Kidney epithelial cell (primary cell): ENCODE results near the gene GLCCI1. TPM values are rescaled to one million over a fixed set of nuclear protein-coding genes. Genes with fewer than 3 reads are reported as not detected.

Experiments used
- DNase-seq: peaks from one replicate; pipeline ENCODE4 v3.0.0-alpha.2; 2010; ENCODE audit warnings: low read depth
- H3K27me3 ChIP-seq: 2 replicates; pipeline ENCODE4 v1.6.0; 2011; ENCODE audit warnings: low read length; ENCODE audit not compliant: control insufficient read depth, insufficient read depth
- H3K36me3 ChIP-seq: 2 replicates; pipeline ENCODE4 v1.5.1; 2011; ENCODE audit warnings: low read length; ENCODE audit not compliant: control insufficient read depth, insufficient read depth
- H3K4me3 ChIP-seq: 2 replicates; pipeline ENCODE4 v1.5.1; 2011; ENCODE audit warnings: low read depth, mild to moderate bottlenecking, control low read depth, low read length
- total RNA-seq: library from RNA; depleted of rRNA; stranded (reverse); fragments of >200 nt; gene quantifications from 2 replicates; pipeline ENCODE4 v1.2.3, GENCODE V29; 2015
- TF ChIP-seq, protein P1 (sequence below): IDR thresholded peaks from 2 replicates; pipeline ENCODE4 v1.5.1; 2011; ENCODE audit warnings: mild to moderate bottlenecking, moderate library complexity, low read length, control low read depth, inconsistent platforms; ENCODE audit not compliant: insufficient read depth, poor library complexity, severe bottlenecking

The GLCCI1 gene
- total RNA-seq, 1 donor from 2014 or later: 1.6 TPM

DNA sequence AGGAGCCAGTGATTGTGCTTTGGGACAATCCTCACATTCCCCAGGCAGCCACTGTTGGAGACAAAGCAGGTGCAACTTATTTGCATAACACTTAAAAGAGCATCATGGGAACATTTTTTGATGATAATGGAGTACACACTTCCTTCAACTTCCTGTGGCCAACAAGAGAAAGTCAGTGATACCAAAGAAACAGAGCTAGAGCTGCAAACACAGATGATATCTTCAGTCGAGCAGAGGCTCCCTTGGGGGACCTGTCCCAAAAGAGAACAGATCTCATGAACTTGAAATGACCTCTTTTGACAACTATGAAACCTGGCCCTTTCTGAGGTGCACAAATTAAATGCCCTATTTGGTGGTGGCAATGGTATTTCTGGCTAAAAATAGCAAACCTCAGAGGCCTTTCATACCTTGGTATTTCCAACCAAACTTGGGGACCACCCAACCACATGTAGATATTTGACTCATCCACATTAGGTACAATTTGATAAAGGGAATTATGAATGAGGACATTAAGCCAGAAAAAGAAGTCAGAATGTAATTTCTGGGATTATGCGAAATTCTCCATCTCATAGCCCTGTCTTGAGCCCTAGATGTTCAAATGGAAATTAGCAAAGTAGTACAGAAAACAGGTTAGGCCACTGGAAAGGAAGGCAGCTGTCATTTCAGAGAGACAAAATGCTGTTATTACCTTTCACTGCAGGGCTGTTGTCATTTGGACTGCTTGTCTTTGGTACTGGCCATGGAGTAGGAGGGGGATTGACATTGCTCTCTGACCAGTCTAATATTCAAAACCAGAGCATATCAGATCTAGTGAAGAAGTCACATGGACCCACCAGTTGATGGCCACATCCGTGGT, 147.2 kb downstream of the GLCCI1 start:
- DNase-seq: no peak
- Histone ChIP-seq H3K36me3 (no peaks in the 10 kb centered on the region), H3K4me3 (no peak overlapping the region), H3K27me3 (no peaks in the 10 kb centered on the region)
- TF ChIP-seq, protein P1, sequence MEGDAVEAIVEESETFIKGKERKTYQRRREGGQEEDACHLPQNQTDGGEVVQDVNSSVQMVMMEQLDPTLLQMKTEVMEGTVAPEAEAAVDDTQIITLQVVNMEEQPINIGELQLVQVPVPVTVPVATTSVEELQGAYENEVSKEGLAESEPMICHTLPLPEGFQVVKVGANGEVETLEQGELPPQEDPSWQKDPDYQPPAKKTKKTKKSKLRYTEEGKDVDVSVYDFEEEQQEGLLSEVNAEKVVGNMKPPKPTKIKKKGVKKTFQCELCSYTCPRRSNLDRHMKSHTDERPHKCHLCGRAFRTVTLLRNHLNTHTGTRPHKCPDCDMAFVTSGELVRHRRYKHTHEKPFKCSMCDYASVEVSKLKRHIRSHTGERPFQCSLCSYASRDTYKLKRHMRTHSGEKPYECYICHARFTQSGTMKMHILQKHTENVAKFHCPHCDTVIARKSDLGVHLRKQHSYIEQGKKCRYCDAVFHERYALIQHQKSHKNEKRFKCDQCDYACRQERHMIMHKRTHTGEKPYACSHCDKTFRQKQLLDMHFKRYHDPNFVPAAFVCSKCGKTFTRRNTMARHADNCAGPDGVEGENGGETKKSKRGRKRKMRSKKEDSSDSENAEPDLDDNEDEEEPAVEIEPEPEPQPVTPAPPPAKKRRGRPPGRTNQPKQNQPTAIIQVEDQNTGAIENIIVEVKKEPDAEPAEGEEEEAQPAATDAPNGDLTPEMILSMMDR: no peak

GRCh38 chr7:8117195-8117594, 148.6 kb downstream of the GLCCI1 start:
- no peak overlapping the region for H3K4me3 ChIP-seq
- no peaks in the 10 kb centered on the region for H3K36me3 ChIP-seq
- no peaks in the 10 kb centered on the region for H3K27me3 ChIP-seq
- no peak for DNase-seq
- TF ChIP-seq, protein P1: no peak

DNA sequence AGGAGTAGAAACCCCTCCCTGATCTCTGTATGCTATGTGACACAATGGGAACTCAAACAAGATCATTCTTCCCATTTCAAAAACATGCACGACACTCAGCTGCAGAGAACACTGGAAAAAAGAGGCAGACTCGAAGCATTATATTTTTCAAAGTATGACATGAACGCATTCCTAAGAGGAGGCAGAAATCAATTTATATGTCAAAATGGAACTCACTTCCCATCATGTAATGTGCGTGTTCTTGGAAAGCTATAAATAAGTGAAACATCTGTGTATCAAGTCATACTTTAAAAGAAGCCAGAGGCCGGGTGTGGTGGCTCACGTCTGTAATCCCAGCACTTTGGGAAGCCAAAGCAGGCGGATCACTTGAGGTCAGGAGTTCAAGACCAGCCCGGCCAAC, 150.7 kb downstream of the GLCCI1 start:
- TF ChIP-seq, protein P1: no peak
- DNase-seq: no peak
- no peaks in the 10 kb centered on the region for H3K36me3 ChIP-seq
- H3K27me3 ChIP-seq: no peaks in the 10 kb centered on the region
- H3K4me3 ChIP-seq: no peak overlapping the region

- Histone ChIP-seq H3K4me3 (no peak overlapping the region), H3K36me3 (no peaks in the 10 kb centered on the region), H3K27me3 (no peaks in the 10 kb centered on the region)
- no peak for DNase-seq
- TF ChIP-seq, protein P1: no peak
These were observed 151.9 kb downstream of the GLCCI1 start for GRCh38 chr7:8120390-8121058.

- TF ChIP-seq, protein P1: no peak
- DNase-seq: no peak
- H3K4me3 ChIP-seq: no peak overlapping the region
- no peaks in the 10 kb centered on the region for H3K36me3 ChIP-seq
- no peaks in the 10 kb centered on the region for H3K27me3 ChIP-seq
These were observed 152.6 kb downstream of the GLCCI1 start for GRCh38 chr7:8121243-8121642.
